SK-N-SH (cell line): Measurements from ENCODE around the gene KNG1. TPM values are rescaled to one million over a fixed set of nuclear protein-coding genes. Genes with fewer than 3 reads are reported as not detected.
"Not testable (repeated sequence)": the region's sequence is repeated elsewhere in the genome, so short reads cannot be mapped to it uniquely, and the experiment has no call there.

Experiments
- CTCF ChIA-PET: fragments of 300-600, 350-600 bp; formaldehyde crosslinking; extraction: SDS; loops from one replicate; lab custom pipeline; 2021; lab: Yijun Ruan, JAX
- POLR2A ChIA-PET: fragments of 350-600 bp; sonication (Branson Sonifier 250); formaldehyde crosslinking; extraction: SDS; loops from one replicate; lab custom pipeline; 2020; ENCODE audit warnings: antibody characterized with exemption, inconsistent platforms; lab: Yijun Ruan, JAX
- DNase-seq: peaks from one replicate; pipeline ENCODE4 v3.0.0; 2012
- H2AFZ ChIP-seq: fragments of 200-600 bp; sonication (generic); 2 replicates; pipeline ENCODE4 v1.8.1; 2016; ENCODE audit warnings: antibody characterized with exemption, mild to moderate bottlenecking, low read depth
- H3F3A ChIP-seq: fragments of 200-600 bp; sonication (generic); replicated peaks from 2 replicates; pipeline ENCODE3; 2016; ENCODE audit warnings: antibody characterized with exemption, mild to moderate bottlenecking; ENCODE audit not compliant: insufficient read depth
- H3K27ac ChIP-seq, 2 experiments: fragments of 200-500 bp in 1 of 2; fragments of 200-600 bp in 1 of 2; sonication (Bioruptor generic) in 1 of 2; sonication (generic), shearing (Covaris generic) in 1 of 2; 2 replicates each; pipeline versions ENCODE4 v1.5.1 to v1.6.1; 2014 to 2016; ENCODE audit warnings: low read depth in 2 of 2, inconsistent platforms in 1 of 2, low read length in 1 of 2, mild to moderate bottlenecking in 1 of 2, mixed read lengths in 1 of 2
- H3K27me3 ChIP-seq: fragments of 200-600 bp; sonication (generic), shearing (Covaris generic); 2 replicates; pipeline ENCODE4 v1.6.1; 2016; ENCODE audit warnings: mixed run types; ENCODE audit not compliant: insufficient read depth
- H3K36me3 ChIP-seq, 2 experiments: fragments of 200-500 bp in 1 of 2; fragments of 200-600 bp in 1 of 2; sonication (Bioruptor generic) in 1 of 2; sonication (generic) in 1 of 2; replicated peaks in 1 of 2; 2 replicates each; pipeline versions ENCODE3 to v1.5.1; 2014 to 2016; ENCODE audit warnings: low read length in 1 of 2, mild to moderate bottlenecking in 1 of 2; ENCODE audit not compliant: insufficient read depth in 2 of 2, control insufficient read depth in 1 of 2
- H3K4me1 ChIP-seq, 2 experiments: fragments of 200-500 bp in 1 of 2; fragments of 200-600 bp in 1 of 2; sonication (Bioruptor generic) in 1 of 2; sonication (generic), shearing (Covaris generic) in 1 of 2; 2 replicates each; pipeline versions ENCODE4 v1.5.1 to v1.6.1; 2014 to 2016; ENCODE audit warnings: low read depth in 1 of 2, low read length in 1 of 2, mixed run types in 1 of 2; ENCODE audit not compliant: insufficient read depth in 2 of 2, control insufficient read depth in 1 of 2
- H3K4me2 ChIP-seq: fragments of 200-600 bp; sonication (generic), shearing (Covaris generic); 2 replicates; pipeline ENCODE4 v1.6.1; 2017; ENCODE audit warnings: mixed run types
- H3K4me3 ChIP-seq, 2 experiments: fragments of 200-500 bp in 1 of 2; fragments of 200-600 bp in 1 of 2; sonication (Bioruptor generic) in 1 of 2; sonication (generic), shearing (Covaris generic) in 1 of 2; 2 replicates each; pipeline versions ENCODE4 v1.5.1 to v1.8.1; 2014 to 2016; ENCODE audit warnings: low read depth in 2 of 2, inconsistent platforms in 1 of 2, low read length in 1 of 2, mild to moderate bottlenecking in 1 of 2, mixed read lengths in 1 of 2, moderate library complexity in 1 of 2
- H3K79me2 ChIP-seq: fragments of 200-600 bp; sonication (generic); 2 replicates; pipeline ENCODE4 v1.8.1; 2017; ENCODE audit warnings: mild to moderate bottlenecking; ENCODE audit not compliant: insufficient read depth
- H3K9ac ChIP-seq: fragments of 200-600 bp; sonication (generic); 2 replicates; pipeline ENCODE4 v1.6.1; 2017; ENCODE audit warnings: mixed run types
- H3K9me2 ChIP-seq: fragments of 200-600 bp; sonication (generic); 2 replicates; pipeline ENCODE4 v1.6.1; 2017; ENCODE audit warnings: mixed run types
- H3K9me3 ChIP-seq: fragments of 200-600 bp; sonication (generic); 2 replicates; pipeline ENCODE4 v1.6.1; 2017; ENCODE audit warnings: mixed run types, mild to moderate bottlenecking, moderate library complexity
- H4K20me1 ChIP-seq: fragments of 200-600 bp; sonication (generic); 2 replicates; pipeline ENCODE4 v1.6.1; 2017; ENCODE audit warnings: mild to moderate bottlenecking, mixed run types; ENCODE audit not compliant: insufficient read depth
- CHD2 ChIP-seq: fragments of 150-350 bp; IDR thresholded peaks from 2 replicates; pipeline ENCODE4 v1.6.1; 2018; ENCODE audit warnings: low read length; ENCODE audit not compliant: partially characterized antibody
- EP300 ChIP-seq, 2 experiments: IDR thresholded peaks; 2 replicates each; pipeline versions ENCODE4 v1.4.0 to v1.6.1; 2012; ENCODE audit warnings: borderline replicate concordance in 1 of 2, low read depth in 1 of 2, low read length in 1 of 2
- EZH2phosphoT487 ChIP-seq: fragments of 200-600 bp; sonication (generic); IDR thresholded peaks from 2 replicates; pipeline ENCODE4 v1.6.1; 2017; ENCODE audit warnings: low read depth, mixed run types, mild to moderate bottlenecking, antibody characterized with exemption, moderate library complexity, borderline replicate concordance
- GABPA ChIP-seq: IDR thresholded peaks from 2 replicates; pipeline ENCODE4 v1.4.0; 2012; ENCODE audit warnings: low read depth, mild to moderate bottlenecking
- JUND ChIP-seq: IDR thresholded peaks from 2 replicates; pipeline ENCODE4 v1.4.0; 2012
- MEF2A ChIP-seq: IDR thresholded peaks from 2 replicates; pipeline ENCODE4 v1.4.0; 2012; ENCODE audit warnings: low read depth, borderline replicate concordance
- MXI1 ChIP-seq: IDR thresholded peaks from 2 replicates; pipeline ENCODE4 v1.6.1; 2012; ENCODE audit warnings: mild to moderate bottlenecking, low read depth, low read length, improper control_type of control experiment
- NFIC ChIP-seq: IDR thresholded peaks from 2 replicates; pipeline ENCODE4 v1.4.0; 2012; ENCODE audit warnings: borderline replicate concordance
- POLR2AphosphoS5 ChIP-seq: IDR thresholded peaks from 2 replicates; pipeline ENCODE4 v1.6.1; 2012; ENCODE audit warnings: low read depth, low read length
- RFX5 ChIP-seq: IDR thresholded peaks from 2 replicates; pipeline ENCODE4 v1.6.1; 2012; ENCODE audit warnings: mild to moderate bottlenecking, improper control_type of control experiment, low read length
- SIN3A ChIP-seq: IDR thresholded peaks from 2 replicates; pipeline ENCODE4 v1.6.1; 2012; ENCODE audit warnings: low read depth, mild to moderate bottlenecking, low read length, moderate library complexity, borderline replicate concordance
- TAF1 ChIP-seq: IDR thresholded peaks from 2 replicates; pipeline ENCODE4 v1.6.1; 2012; ENCODE audit warnings: low read depth, mild to moderate bottlenecking, low read length, moderate library complexity, borderline replicate concordance
- YY1 ChIP-seq: IDR thresholded peaks from 2 replicates; pipeline ENCODE4 v1.4.0; 2012; ENCODE audit warnings: low read depth, mild to moderate bottlenecking
- WGBS: methylation state at CpG from one replicate; pipeline ENCODE4 v1.1.6; 2017; ENCODE audit warnings: low lambda C conversion rate; 5-methylcytosine and 5-hydroxymethylcytosine counted together
- polyA plus RNA-seq, 3 experiments: library from polyadenylated mRNA; depleted of rRNA; stranded (reverse); fragments of >200 nt; gene quantifications; 2 replicates each; pipeline ENCODE4 v1.2.3, GENCODE V29; 2012
- TF ChIP-seq, protein P1 (sequence below): fragments of 150-350 bp; IDR thresholded peaks from 2 replicates; pipeline ENCODE4 v1.6.1; 2016; ENCODE audit warnings: mild to moderate bottlenecking, low read depth, low read length
- TF ChIP-seq, protein P2 (sequence below): IDR thresholded peaks from 2 replicates; pipeline ENCODE4 v1.4.0; 2012; ENCODE audit warnings: low read depth
- TF ChIP-seq, protein P3 (sequence below): fragments of 150-350 bp; IDR thresholded peaks from 2 replicates; pipeline ENCODE4 v1.6.1; 2017; ENCODE audit warnings: antibody characterized with exemption, low read length, low read depth, borderline replicate concordance

The KNG1 gene
- polyA plus RNA-seq, 1 of the 3 experiments (the other 2 are of a cell fraction), result not detected

DNA sequence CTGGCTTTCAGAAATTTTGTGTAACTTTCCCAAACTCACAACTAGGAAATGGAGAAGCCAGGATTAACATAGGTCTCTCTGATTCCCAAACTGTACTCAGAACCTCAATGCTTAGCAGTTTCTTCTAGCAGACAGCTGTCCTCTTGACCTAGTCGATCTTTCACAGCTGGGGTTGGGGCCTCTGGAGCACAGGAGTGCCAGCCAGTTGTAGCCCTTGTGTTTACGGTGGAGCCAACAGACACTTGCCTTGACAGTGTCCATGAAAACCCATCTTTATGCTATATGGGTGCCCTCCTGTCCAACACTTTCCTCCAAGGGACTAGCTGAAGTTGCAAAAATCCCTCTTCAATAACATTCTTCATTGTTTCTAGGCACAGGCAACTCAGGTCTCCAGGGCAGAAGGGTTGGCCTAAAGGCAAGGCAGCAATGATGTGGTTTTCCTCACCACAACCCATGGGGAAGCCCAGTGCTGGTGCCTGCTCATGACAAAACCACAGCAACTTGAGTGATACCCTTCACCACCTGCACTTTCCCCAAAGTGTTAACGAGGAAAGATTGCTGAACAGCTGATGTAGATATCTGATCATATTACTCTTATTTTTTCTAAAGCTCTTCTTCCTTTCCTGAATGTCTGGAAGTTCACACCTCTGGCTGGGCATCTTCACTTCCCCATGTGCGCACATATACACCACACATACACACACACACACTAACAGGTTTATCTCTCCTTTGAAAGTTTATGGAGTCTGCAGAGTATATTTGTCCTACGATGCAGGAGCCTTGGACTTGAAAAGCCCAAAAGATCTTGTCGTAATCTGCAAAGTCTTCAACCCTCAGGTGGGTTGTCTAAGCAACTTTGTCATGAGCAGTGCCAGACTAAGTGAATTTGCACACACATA, 11.0 kb upstream of the KNG1 start:
- H3K9me3 ChIP-seq, result no peaks in the 10 kb centered on the region
- no peaks in the 10 kb centered on the region; the same call in 1 of the 2 replicates for H3K27me3 ChIP-seq
- H3K79me2 ChIP-seq, result no peaks in the 10 kb centered on the region
- H3K4me3 ChIP-seq, result no peak overlapping the region
- H2AFZ ChIP-seq, result no peak overlapping the region
- CTCF ChIA-PET, result no interaction called here
- no peaks in the 10 kb centered on the region for H4K20me1 ChIP-seq
- no peak overlapping the region for H3K4me2 ChIP-seq
- no peaks in the 10 kb centered on the region for H3K4me1 ChIP-seq
- DNase-seq, result no peak
- TF ChIP-seq YY1 (no peak), NFIC (no peak), MXI1 (no peak), CHD2 (no peak), RFX5 (no peak)
- TF ChIP-seq, protein P1, sequence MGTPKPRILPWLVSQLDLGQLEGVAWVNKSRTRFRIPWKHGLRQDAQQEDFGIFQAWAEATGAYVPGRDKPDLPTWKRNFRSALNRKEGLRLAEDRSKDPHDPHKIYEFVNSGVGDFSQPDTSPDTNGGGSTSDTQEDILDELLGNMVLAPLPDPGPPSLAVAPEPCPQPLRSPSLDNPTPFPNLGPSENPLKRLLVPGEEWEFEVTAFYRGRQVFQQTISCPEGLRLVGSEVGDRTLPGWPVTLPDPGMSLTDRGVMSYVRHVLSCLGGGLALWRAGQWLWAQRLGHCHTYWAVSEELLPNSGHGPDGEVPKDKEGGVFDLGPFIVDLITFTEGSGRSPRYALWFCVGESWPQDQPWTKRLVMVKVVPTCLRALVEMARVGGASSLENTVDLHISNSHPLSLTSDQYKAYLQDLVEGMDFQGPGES, result no peak
- TF ChIP-seq, protein P2, sequence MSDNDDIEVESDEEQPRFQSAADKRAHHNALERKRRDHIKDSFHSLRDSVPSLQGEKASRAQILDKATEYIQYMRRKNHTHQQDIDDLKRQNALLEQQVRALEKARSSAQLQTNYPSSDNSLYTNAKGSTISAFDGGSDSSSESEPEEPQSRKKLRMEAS, result no peak
- TF ChIP-seq, protein P3, sequence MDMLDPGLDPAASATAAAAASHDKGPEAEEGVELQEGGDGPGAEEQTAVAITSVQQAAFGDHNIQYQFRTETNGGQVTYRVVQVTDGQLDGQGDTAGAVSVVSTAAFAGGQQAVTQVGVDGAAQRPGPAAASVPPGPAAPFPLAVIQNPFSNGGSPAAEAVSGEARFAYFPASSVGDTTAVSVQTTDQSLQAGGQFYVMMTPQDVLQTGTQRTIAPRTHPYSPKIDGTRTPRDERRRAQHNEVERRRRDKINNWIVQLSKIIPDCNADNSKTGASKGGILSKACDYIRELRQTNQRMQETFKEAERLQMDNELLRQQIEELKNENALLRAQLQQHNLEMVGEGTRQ, result no peak
- no peak overlapping the region for H3K9ac ChIP-seq
- WGBS, result 30% methylated on average over 6 of the region's 6 CpGs
- H3K27ac ChIP-seq, result no peak overlapping the region
- H3F3A ChIP-seq, result no peaks in the 10 kb centered on the region
- POLR2A ChIA-PET, result no interaction called here
- no peaks in the 10 kb centered on the region for H3K36me3 ChIP-seq
- H3K9me2 ChIP-seq, result no peaks in the 10 kb centered on the region

DNA sequence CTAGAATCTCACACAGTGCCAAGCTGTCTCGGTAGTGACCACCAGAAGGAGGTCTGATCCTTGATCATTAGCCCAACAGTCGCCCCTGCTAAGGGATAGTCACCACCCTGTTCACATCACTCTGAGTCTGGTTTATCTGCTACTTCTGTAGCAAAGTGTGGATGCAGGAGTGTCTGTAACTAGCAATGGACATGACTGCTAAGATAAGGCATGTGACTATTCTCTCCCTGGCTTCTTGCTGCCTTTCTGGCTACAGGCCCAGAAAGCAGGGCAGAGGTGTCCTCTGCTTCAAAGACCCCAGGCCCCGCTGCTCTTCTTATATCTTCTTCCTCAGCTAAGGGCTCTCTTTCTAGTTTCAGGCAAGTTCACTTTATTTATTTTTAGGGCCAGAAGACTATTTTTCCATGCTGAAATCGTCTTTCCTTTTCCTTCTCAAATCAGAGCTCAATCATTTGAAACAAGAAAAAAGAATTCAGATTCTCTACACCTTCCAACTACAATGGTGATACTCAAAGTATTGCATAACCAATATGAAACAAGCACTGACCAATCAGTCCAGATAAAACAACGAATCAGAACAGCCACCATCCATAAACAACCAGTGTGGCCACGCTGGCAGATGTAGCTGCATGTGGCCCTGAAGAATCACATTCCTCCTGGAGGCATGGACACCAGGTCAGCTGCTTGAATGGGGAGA, 8.0 kb upstream of the KNG1 start:
- Histone ChIP-seq H3K36me3 (no peaks in the 10 kb centered on the region), H3K9ac (no peak overlapping the region), H3K79me2 (no peaks in the 10 kb centered on the region), H3F3A (no peaks in the 10 kb centered on the region), H3K4me1 (no peaks in the 10 kb centered on the region), H3K9me3 (no peaks in the 10 kb centered on the region), H3K27me3 (no peaks in the 10 kb centered on the region; the same call in 1 of the 2 replicates), H3K9me2 (no peaks in the 10 kb centered on the region), H4K20me1 (no peaks in the 10 kb centered on the region), H3K27ac (no peak overlapping the region), H2AFZ (no peak overlapping the region), H3K4me2 (no peak overlapping the region), H3K4me3 (no peak overlapping the region)
- CTCF ChIA-PET, result interaction anchor here (0.5 kb wide), 1 partner anchor 24 kb away, joined by 3 read pairs; no protein-coding TSS in a partner anchor
- no peak for DNase-seq
- no peak for TF ChIP-seq TAF1
- TF ChIP-seq RFX5, result no peak
- TF ChIP-seq GABPA, result no peak
- TF ChIP-seq, protein P3, result no peak
- TF ChIP-seq EP300 (IDR thresholded peaks at IDR 0.05; ENCODE audit: borderline replicate concordance in 1 of 2, low read depth in 1 of 2, low read length in 1 of 2), result no peak
- TF ChIP-seq SIN3A, result no peak
- TF ChIP-seq YY1, result no peak
- no peak for TF ChIP-seq MEF2A
- no peak for TF ChIP-seq POLR2AphosphoS5
- no peak for TF ChIP-seq EZH2phosphoT487
- TF ChIP-seq, protein P2, result no peak
- no peak for TF ChIP-seq JUND
- POLR2A ChIA-PET, result no interaction called here
- 20% methylated on average over 6 of the region's 6 CpGs for WGBS

DNA sequence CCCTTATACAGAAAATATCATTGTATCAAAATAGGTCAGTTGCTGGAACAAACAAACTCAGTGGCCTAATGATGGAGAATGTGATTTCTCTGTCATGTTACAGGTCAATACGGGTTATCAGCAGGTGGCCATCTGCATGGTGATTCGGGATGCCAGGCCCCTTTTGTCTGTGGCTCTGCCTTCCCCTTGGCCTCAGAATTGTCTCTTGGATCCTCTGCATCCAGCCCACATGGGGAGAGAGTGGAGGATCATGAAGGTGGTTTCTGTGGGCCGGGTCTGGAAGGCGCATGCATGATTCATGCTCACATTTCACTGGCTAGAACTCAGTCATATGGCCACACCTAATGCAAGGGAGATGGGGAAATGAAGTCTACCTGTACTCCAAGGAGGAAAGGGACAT, 6.5 kb upstream of the KNG1 start:
- POLR2A ChIA-PET, CTCF ChIA-PET, H3K4me2 ChIP-seq, H3K4me3 ChIP-seq, H3K79me2 ChIP-seq, H3K4me1 ChIP-seq, H3K27ac ChIP-seq, H3K9ac ChIP-seq, H3K36me3 ChIP-seq, H3F3A ChIP-seq, H2AFZ ChIP-seq, DNase-seq, H3K9me2 ChIP-seq, H3K9me3 ChIP-seq, H4K20me1 ChIP-seq, H3K27me3 ChIP-seq: not testable (repeated sequence)
- 53% methylated on average over 4 of the region's 4 CpGs for WGBS
